HEK293 (cell line): Measurements from ENCODE around the gene FAM210A.

Experiments used
- GLIS1 ChIP-seq: fragments of 450-650 bp; formaldehyde crosslinking; IDR thresholded peaks from 2 replicates; pipeline ENCODE4 v1.5.1; 2016; ENCODE audit warnings: missing biosample characterization, missing genetic modification characterization
- MYNN ChIP-seq: fragments of 450-650 bp; formaldehyde crosslinking; IDR thresholded peaks from 2 replicates; pipeline ENCODE4 v1.5.1; 2016; ENCODE audit warnings: missing biosample characterization, missing genetic modification characterization, borderline replicate concordance
- RBAK ChIP-seq: fragments of 450-650 bp; formaldehyde crosslinking; IDR thresholded peaks from 2 replicates; pipeline ENCODE4 v1.5.1; 2016; ENCODE audit warnings: missing biosample characterization, missing genetic modification characterization
- ZNF112 ChIP-seq: fragments of 450-650 bp; formaldehyde crosslinking; IDR thresholded peaks from 2 replicates; pipeline ENCODE4 v1.5.0; 2017; ENCODE audit warnings: missing biosample characterization, missing genetic modification characterization
- ZNF223 ChIP-seq: fragments of 450-650 bp; formaldehyde crosslinking; IDR thresholded peaks from 2 replicates; pipeline ENCODE4 v1.5.1; 2016; ENCODE audit warnings: missing biosample characterization, missing genetic modification characterization
- ZNF266 ChIP-seq: fragments of 450-650 bp; formaldehyde crosslinking; IDR thresholded peaks from 2 replicates; pipeline ENCODE4 v1.5.1; 2016; ENCODE audit warnings: missing biosample characterization, missing genetic modification characterization, low read depth
- ZNF510 ChIP-seq: fragments of 450-650 bp; formaldehyde crosslinking; IDR thresholded peaks from 2 replicates; pipeline ENCODE4 v1.5.1; 2018; ENCODE audit warnings: mild to moderate bottlenecking, missing genetic modification characterization, missing biosample characterization; ENCODE audit not compliant: insufficient replicate concordance
- ZNF843 ChIP-seq: fragments of 450-650 bp; formaldehyde crosslinking; IDR thresholded peaks from 2 replicates; pipeline ENCODE4 v1.5.1; 2016; ENCODE audit warnings: missing biosample characterization, missing genetic modification characterization
- ZSCAN23 ChIP-seq: fragments of 450-650 bp; formaldehyde crosslinking; IDR thresholded peaks from 2 replicates; pipeline ENCODE4 v1.5.1; 2016; ENCODE audit warnings: missing biosample characterization, missing genetic modification characterization
- TF ChIP-seq, protein P1 (sequence below): fragments of 450-650 bp; formaldehyde crosslinking; IDR thresholded peaks from 2 replicates; pipeline ENCODE4 v1.5.1; 2016; ENCODE audit warnings: missing biosample characterization, missing genetic modification characterization
- TF ChIP-seq, protein P2 (sequence below): fragments of 450-650 bp; formaldehyde crosslinking; IDR thresholded peaks from 2 replicates; pipeline ENCODE4 v1.5.1; 2017; ENCODE audit warnings: missing biosample characterization, missing genetic modification characterization
- TF ChIP-seq, protein P3 (sequence below): fragments of 450-650 bp; formaldehyde crosslinking; IDR thresholded peaks from 2 replicates; pipeline ENCODE4 v1.5.1; 2016; ENCODE audit warnings: missing biosample characterization, missing genetic modification characterization

DNA sequence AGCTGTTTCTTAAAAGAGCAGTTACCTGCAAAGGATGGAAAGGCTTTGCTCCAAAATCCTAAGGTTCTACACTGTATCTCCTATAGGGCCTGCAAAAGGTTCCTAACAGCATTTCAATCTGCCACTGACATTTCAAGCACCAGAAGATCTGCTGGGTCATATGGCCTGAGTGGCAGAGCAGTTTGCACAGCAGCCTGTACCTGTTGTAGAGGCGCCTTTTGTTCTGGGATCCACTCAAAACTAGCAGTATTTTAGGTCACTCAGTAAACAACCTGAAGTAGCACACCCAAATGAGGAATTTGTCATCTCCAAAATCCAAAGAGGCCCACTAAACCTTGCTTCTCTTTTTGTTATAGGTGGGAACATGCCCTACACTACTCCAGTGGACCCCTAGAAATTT lies 6.2 kb downstream of the FAM210A start:
- no peak for TF ChIP-seq ZNF266 (tag by site-specific recombination)
- TF ChIP-seq ZSCAN23: no peak
- TF ChIP-seq GLIS1: no peak
- TF ChIP-seq, protein P1, sequence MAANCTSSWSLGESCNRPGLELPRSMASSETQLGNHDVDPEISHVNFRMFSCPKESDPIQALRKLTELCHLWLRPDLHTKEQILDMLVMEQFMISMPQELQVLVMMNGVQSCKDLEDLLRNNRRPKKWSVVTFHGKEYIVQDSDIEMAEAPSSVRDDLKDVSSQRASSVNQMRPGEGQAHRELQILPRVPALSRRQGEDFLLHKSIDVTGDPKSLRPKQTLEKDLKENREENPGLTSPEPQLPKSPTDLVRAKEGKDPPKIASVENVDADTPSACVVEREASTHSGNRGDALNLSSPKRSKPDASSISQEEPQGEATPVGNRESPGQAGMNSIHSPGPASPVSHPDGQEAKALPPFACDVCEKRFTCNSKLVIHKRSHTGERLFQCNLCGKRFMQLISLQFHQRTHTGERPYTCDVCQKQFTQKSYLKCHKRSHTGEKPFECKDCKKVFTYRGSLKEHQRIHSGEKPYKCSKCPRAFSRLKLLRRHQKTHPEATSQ: no peak
- no peak for TF ChIP-seq ZNF112 (tag by site-specific recombination)
- TF ChIP-seq, protein P2, sequence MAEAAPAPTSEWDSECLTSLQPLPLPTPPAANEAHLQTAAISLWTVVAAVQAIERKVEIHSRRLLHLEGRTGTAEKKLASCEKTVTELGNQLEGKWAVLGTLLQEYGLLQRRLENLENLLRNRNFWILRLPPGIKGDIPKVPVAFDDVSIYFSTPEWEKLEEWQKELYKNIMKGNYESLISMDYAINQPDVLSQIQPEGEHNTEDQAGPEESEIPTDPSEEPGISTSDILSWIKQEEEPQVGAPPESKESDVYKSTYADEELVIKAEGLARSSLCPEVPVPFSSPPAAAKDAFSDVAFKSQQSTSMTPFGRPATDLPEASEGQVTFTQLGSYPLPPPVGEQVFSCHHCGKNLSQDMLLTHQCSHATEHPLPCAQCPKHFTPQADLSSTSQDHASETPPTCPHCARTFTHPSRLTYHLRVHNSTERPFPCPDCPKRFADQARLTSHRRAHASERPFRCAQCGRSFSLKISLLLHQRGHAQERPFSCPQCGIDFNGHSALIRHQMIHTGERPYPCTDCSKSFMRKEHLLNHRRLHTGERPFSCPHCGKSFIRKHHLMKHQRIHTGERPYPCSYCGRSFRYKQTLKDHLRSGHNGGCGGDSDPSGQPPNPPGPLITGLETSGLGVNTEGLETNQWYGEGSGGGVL (tag by site-specific recombination): no peak
- no peak for TF ChIP-seq ZNF223
- TF ChIP-seq RBAK: no peak
- no peak for TF ChIP-seq MYNN
- TF ChIP-seq, protein P3, sequence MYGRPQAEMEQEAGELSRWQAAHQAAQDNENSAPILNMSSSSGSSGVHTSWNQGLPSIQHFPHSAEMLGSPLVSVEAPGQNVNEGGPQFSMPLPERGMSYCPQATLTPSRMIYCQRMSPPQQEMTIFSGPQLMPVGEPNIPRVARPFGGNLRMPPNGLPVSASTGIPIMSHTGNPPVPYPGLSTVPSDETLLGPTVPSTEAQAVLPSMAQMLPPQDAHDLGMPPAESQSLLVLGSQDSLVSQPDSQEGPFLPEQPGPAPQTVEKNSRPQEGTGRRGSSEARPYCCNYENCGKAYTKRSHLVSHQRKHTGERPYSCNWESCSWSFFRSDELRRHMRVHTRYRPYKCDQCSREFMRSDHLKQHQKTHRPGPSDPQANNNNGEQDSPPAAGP (tag by site-specific recombination): no peak
- no peak for TF ChIP-seq ZNF843 (tag by site-specific recombination)
- no peak for TF ChIP-seq ZNF510 (tag by site-specific recombination)
